GM12874 (cell line): ENCODE results near the gene FSD2.

Experiments
- TF ChIP-seq, protein P1 (sequence below): IDR thresholded peaks from 2 replicates; pipeline ENCODE4 v1.5.1; 2011; ENCODE audit warnings: low read depth, mild to moderate bottlenecking, control low read depth, low read length, moderate library complexity; ENCODE audit not compliant: insufficient read depth

Gene FSD2

GRCh38 chr15:82839136-82839535 lies 33.3 kb upstream of the FSD2 start:
- TF ChIP-seq, protein P1, sequence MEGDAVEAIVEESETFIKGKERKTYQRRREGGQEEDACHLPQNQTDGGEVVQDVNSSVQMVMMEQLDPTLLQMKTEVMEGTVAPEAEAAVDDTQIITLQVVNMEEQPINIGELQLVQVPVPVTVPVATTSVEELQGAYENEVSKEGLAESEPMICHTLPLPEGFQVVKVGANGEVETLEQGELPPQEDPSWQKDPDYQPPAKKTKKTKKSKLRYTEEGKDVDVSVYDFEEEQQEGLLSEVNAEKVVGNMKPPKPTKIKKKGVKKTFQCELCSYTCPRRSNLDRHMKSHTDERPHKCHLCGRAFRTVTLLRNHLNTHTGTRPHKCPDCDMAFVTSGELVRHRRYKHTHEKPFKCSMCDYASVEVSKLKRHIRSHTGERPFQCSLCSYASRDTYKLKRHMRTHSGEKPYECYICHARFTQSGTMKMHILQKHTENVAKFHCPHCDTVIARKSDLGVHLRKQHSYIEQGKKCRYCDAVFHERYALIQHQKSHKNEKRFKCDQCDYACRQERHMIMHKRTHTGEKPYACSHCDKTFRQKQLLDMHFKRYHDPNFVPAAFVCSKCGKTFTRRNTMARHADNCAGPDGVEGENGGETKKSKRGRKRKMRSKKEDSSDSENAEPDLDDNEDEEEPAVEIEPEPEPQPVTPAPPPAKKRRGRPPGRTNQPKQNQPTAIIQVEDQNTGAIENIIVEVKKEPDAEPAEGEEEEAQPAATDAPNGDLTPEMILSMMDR = no peak

GRCh38 chr15:82838096-82838735 lies 32.3 kb upstream of the FSD2 start:
- TF ChIP-seq, protein P1 = no peak

DNA sequence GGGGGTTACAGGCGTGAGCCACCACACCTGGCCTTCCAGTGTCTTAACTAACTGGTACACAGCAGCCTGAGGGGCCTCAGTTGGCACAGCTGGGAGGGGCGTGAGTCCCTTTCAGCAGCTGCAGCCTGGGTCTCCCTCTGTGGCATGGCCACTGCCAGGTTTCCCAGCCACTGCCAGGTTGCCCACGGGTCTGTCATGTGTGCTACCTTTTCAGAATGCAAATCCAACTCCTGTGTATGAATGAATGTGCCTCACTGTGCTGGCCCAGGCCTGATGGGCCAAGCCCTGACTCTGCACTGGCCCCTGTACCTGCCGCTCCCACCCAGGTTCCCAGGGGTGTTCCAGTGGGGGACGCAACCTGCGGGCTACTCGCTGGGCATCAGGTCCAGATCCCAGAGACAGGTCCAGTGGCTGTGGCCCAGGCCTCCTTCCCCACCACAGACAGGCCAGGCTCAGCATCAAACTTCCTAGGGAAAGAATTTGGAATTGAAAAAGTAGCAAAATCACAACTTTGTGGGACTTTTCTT lies 29.6 kb upstream of the FSD2 start:
- TF ChIP-seq, protein P1 = no peak

DNA sequence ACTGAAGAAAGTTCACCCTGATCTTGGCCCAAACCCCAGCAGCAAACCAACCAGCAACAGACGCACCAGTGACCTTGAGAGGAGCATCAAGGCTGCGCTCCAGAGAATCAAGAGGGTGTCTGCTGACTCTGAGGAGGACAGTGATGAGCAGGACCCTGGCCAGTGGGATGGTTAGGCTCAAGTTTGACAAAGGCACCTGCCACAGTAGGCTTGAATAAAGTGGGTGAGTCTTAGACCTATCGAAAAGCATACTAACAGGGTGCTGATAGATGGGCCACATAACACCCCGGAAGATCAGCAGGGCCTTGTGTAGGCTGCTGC lies 27.5 kb upstream of the FSD2 start:
- TF ChIP-seq, protein P1 = no peak

DNA sequence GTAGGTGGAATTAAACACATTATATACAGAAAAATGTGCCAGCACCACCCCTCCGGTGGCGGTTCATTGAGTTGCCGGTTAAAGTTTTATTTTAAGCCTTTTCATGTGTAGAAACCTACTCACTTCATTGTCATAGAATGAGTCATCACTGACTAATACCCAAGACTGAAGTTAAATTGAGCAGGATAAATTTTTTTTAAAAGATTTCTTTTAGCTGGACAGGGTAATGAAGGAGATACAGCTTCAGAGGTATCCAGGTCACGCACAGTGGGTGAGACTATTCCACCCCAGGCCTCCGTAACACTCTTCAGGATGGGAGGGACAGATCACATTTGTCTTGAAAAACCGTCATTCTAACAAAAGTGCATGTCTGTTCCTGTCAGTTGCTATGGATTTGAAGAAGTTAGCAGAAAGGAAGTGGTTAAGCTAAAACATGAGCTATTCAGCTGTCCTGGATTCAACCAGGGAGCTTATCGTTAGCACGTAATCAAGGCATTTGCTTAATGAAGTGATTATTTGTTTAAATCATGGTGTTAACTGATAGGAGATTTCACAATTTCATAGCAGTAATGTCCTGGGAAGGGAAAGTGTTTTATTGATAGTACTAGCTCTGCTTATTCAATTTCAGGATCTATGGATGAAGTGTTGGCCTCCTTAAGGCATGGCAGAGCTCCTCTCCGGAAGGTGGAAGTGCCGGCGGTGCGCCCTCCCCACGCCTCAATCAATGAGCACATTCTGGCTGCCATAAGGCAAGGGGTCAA lies 26.9 kb upstream of the FSD2 start:
- TF ChIP-seq, protein P1 = no peak

DNA sequence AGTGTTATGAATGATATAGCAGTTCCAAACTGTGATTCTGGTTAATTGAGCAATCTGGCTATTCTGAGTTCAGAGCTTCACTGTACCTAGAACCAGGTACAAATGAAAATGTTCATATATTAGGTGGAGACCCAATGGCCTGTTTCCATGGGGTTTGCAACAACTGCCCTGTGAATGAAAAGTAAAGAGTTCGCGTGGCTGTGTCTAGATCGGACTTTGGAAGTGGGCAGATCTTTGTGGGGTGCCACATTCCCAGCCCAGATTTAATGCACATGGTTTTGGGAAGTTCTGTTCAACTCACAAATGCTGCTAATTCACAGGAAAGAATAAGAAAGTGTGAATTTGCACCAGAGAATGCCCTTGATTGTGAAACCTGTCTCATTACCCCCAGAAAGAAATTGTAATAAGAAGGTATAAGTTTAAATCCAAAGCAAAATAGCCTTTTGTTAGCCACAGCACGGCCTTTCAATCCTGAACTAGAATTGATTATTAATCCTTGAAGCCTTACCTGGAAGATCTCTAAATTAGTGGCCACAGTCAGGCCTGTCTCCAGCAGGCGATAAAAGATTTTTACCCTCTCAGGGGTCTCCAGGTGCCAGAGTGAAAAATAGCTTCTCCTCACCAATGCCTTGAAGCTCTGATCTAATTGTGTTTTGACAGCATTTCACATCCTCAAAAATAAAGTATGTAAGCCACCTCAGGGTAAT lies 26.2 kb upstream of the FSD2 start:
- TF ChIP-seq, protein P1 = no peak

- TF ChIP-seq, protein P1 = no peak
Measured at GRCh38 chr15:82830427-82831173, 24.7 kb upstream of the FSD2 start.
